GM19324 (cell line): ENCODE results near the gene EFCAB8.

Experiments
- ATAC-seq: cut with Tn5 transposase; IDR thresholded peaks from one replicate; pipeline ENCODE4 v1.9.1; 2021; ENCODE audit warnings: mild to moderate bottlenecking, moderate library complexity; ENCODE audit not compliant: unreplicated experiment, low FRiP score

The EFCAB8 gene

DNA sequence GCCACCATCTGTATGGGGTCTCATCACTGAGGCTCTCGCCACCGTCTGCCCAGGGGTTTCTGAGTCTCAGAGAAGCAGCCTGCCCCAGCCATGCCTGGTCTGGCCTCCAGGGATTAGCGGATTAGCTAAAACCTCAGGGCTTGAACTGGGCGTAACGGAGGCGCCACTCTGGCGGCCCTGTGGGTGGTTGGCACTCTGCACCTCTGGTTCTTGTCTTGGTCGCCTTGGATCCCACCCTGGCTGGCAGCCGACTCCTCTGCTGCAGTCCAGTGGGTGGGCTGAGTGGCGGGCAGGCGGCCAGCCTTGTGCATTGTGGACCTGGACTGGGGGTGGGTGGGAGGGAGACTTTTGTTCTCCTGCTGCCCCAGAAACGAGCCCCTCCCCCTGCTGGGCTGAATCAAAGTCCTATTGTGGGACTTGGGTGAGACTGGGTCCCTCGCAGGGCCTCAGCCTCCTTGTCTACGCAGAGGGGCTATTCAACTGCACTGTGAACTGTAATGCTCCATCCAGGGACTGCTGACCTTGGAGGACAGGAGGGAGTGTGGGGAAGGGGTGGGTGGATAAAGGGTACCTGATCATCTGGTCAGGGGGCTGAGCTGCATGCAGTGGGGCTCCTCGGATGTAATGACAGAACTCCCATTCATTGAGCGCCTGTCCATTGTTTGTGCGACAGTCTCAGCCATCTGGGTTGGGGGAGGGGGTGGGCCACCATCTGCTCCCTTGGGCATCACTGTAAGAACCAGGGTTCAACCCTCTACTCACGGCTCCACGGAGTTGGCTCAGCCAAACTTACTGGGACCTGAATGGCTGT lies 121.6 kb downstream of the EFCAB8 start:
- no peak for ATAC-seq

GRCh38 chr20:32980990-32981389 lies 122.3 kb downstream of the EFCAB8 start:
- ATAC-seq, result no peak

GRCh38 chr20:32982617-32983458 lies 124.1 kb downstream of the EFCAB8 start:
- no peak for ATAC-seq

GRCh38 chr20:32983459-32984112 lies 124.9 kb downstream of the EFCAB8 start:
- no peak for ATAC-seq

GRCh38 chr20:32984196-32984595 lies 125.5 kb downstream of the EFCAB8 start:
- ATAC-seq, result no peak

GRCh38 chr20:32984631-32985354 lies 126.1 kb downstream of the EFCAB8 start:
- ATAC-seq, result no peak

GRCh38 chr20:32985596-32985995 lies 126.9 kb downstream of the EFCAB8 start:
- no peak for ATAC-seq

- ATAC-seq, result no peak
These were observed 127.7 kb downstream of the EFCAB8 start for GRCh38 chr20:32986331-32986966.

- ATAC-seq, result no peak
These were observed 128.5 kb downstream of the EFCAB8 start for GRCh38 chr20:32987044-32987825.

GRCh38 chr20:32988008-32988407 lies 129.3 kb downstream of the EFCAB8 start:
- ATAC-seq, result no peak

DNA sequence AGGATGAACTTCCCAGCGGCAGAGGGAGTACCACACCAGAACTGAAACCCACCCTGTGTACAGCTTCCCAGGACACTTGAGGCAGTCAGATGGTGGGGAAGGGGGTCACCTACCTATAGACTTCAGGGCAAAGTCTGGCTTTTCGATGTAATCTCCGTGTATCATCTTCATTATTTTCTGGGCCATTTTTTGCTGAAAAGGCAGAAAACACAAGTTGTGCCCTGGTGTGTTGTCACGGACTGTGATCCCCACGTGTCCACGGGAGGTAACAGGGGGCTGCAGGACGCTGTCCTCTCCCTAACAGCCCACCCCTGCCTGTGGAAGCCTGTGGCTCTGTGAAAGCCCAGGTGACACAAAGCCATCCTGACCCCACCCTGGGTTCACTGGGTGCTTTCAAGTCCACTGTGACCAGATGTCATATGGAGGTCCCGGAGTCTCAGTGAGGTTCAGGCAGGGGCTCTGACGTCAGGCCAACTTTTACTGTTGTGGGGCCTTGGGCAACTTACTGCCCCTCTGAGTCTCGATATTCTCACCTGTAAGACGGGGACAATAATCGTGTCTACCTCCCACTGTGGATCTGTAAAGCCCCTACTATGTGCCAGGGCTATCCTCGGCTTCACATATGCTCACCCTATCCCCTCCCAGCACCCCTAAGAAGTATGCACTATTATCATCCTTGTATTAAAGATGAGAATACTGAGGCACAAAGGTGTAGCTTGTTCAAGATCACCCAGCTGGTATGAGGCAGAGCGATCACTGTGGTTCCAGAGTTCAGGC lies 131.0 kb downstream of the EFCAB8 start:
- ATAC-seq, result no peak

GRCh38 chr20:32990426-32990825 lies 131.7 kb downstream of the EFCAB8 start:
- no peak for ATAC-seq

DNA sequence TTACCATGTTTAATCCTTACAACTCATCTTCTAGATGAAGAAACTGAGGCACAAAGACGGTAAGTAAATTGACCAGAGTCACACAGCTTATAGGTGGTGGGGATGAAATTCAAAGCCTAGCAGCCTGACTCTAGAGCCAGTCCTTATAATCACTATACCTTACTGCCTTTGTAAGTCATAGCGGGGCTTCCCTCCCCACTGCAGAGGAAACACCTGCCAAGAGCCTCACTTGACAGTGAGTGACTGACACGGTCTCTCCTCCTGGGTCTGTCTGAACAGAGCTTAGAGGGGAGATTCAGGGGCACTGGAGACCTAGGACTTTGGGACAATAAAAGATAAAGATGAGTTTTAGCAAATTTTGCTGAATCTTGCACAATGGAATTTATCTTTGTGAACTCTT lies 132.7 kb downstream of the EFCAB8 start:
- no peak for ATAC-seq

DNA sequence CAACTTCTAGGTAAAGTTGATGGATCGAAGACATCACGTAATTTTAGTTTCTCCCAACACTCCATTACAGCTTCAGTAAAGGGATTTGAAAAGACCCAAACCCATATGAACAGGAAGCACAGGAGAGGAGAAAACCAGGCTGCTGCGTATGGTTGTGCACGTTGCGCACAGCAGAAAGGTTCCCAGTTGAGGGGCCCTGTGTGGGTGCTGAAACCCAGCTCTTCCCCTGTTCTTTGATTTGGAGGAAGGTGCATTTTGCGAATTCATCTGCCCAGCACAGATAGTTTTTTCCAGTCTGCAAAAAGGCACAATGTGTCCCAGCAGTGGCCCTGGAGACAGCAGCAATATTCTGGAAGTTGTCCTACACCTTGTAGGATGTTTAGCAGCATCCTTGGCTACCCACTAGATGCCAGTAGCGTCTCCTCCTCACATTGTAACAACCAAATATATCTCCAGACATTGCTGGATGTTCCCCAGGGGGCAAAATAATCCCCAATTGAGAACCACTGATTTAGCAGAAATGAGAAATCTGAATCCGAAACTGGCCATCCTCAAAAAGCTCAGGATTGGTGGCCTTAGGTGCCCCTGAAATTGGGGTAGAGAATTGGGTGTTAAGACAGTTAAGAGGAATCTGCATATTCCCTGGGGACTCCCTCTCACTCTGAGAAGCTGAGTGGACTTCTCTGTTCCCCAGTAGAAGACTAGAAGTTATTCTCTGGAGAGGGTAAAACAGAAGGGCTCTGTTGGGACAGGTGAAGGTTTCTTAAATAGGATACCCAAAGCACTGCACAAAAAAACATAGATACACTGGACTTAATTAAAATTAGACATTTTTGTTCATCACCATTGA lies 133.3 kb downstream of the EFCAB8 start:
- no peak for ATAC-seq

DNA sequence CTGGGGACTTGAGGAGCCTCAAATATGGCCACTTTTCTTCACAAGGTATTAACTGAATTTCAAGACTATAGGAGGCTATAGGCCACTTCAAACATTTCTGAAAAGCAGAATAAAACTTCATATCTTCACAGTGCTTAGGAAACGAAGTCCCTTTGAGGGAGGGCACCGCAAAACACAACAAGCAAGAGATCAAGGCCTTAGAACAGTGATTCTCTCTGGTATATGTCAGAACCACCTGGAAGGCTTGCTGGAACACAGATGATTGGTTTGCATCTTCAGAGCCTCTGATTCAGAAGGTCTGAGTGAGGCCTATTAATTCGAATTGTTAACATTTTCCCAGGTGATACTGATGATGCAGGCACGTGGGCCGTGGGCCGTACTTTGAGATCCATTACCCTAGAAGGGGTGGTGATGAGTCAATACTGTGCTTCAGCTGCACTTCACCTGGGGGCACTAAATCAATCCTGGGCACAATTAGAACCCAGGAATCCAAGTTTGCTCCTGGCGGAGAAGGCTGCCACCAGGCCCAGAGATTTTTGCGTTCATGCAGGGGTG lies 134.8 kb downstream of the EFCAB8 start:
- no peak for ATAC-seq

GRCh38 chr20:32995802-32996201 lies 137.1 kb downstream of the EFCAB8 start:
- ATAC-seq, result no peak

GRCh38 chr20:32997431-32997830 lies 138.7 kb downstream of the EFCAB8 start:
- ATAC-seq, result no peak
